Trophoblast cell (in vitro differentiated cells and primary cell): Measurements from ENCODE around the gene TBC1D22A.

Experiments used
- DNase-seq, 2 donors: peaks; one replicate each; pipeline ENCODE4 v3.0.0-alpha.2; 2016
- H2AFZ ChIP-seq: 2 replicates; pipeline ENCODE4 v1.6.1; 2013; ENCODE audit warnings: low read length, moderate library complexity, mild to moderate bottlenecking; ENCODE audit not compliant: insufficient read depth, poor library complexity
- H2AK5ac ChIP-seq: 2 replicates; pipeline ENCODE4 v1.6.1; 2013; ENCODE audit warnings: mild to moderate bottlenecking, low read length
- H2BK120ac ChIP-seq: 2 replicates; pipeline ENCODE4 v1.6.1; 2013; ENCODE audit warnings: low read length, mild to moderate bottlenecking, moderate library complexity; ENCODE audit not compliant: insufficient read depth, poor library complexity
- H2BK12ac ChIP-seq: 2 replicates; pipeline ENCODE4 v1.6.1; 2013; ENCODE audit warnings: mild to moderate bottlenecking, low read length, moderate library complexity
- H2BK5ac ChIP-seq: 2 replicates; pipeline ENCODE4 v1.6.1; 2013; ENCODE audit warnings: low read length, low read depth, moderate library complexity, mild to moderate bottlenecking; ENCODE audit not compliant: poor library complexity
- H3K14ac ChIP-seq: 2 replicates; pipeline ENCODE4 v1.6.1; 2013; ENCODE audit warnings: mild to moderate bottlenecking, low read length
- H3K18ac ChIP-seq: 2 replicates; pipeline ENCODE4 v1.6.1; 2013; ENCODE audit warnings: mild to moderate bottlenecking, low read length
- H3K23ac ChIP-seq: 2 replicates; pipeline ENCODE4 v1.6.1; 2013; ENCODE audit warnings: low read length
- H3K27ac ChIP-seq: 2 replicates; pipeline ENCODE4 v1.5.1; 2013; ENCODE audit warnings: low read depth, mild to moderate bottlenecking, inconsistent platforms, low read length, moderate library complexity
- H3K27me3 ChIP-seq: 2 replicates; pipeline ENCODE4 v1.6.1; 2013; ENCODE audit warnings: inconsistent platforms, mild to moderate bottlenecking, low read length, moderate library complexity; ENCODE audit not compliant: insufficient read depth
- H3K36me3 ChIP-seq, 2 experiments: 1 replicate in 1 of 2; 2 replicates in 1 of 2; pipeline ENCODE4 v1.6.1; 2013; ENCODE audit warnings: low read length in 2 of 2, mild to moderate bottlenecking in 2 of 2, moderate library complexity in 1 of 2; ENCODE audit not compliant: insufficient read depth in 2 of 2, control insufficient read depth in 1 of 2
- H3K4ac ChIP-seq: 2 replicates; pipeline ENCODE4 v1.6.1; 2013; ENCODE audit warnings: low read depth, mild to moderate bottlenecking, low read length, moderate library complexity
- H3K4me1 ChIP-seq, 2 experiments: 1 replicate in 1 of 2; 2 replicates in 1 of 2; pipeline ENCODE4 v1.6.1; 2013; ENCODE audit warnings: low read length in 2 of 2, mild to moderate bottlenecking in 2 of 2, moderate library complexity in 1 of 2; ENCODE audit not compliant: insufficient read depth in 2 of 2, control insufficient read depth in 1 of 2
- H3K4me2 ChIP-seq: 2 replicates; pipeline ENCODE4 v1.6.1; 2013; ENCODE audit warnings: inconsistent platforms, mild to moderate bottlenecking, low read length, moderate library complexity
- H3K4me3 ChIP-seq: 2 replicates; pipeline ENCODE4 v1.5.1; 2013; ENCODE audit warnings: mild to moderate bottlenecking, low read depth, low read length, inconsistent platforms
- H3K79me1 ChIP-seq: one replicate; pipeline ENCODE4 v1.6.1; 2013; ENCODE audit warnings: low read length
- H3K79me2 ChIP-seq: 2 replicates; pipeline ENCODE4 v1.6.1; 2013; ENCODE audit warnings: low read length, mild to moderate bottlenecking; ENCODE audit not compliant: control insufficient read depth, insufficient read depth, poor library complexity
- H3K9ac ChIP-seq: 2 replicates; pipeline ENCODE4 v1.6.1; 2013; ENCODE audit warnings: mild to moderate bottlenecking, low read length
- H3K9me3 ChIP-seq: 2 replicates; pipeline ENCODE4 v1.6.1; 2013; ENCODE audit warnings: low read depth, mild to moderate bottlenecking, control low read depth, inconsistent platforms, low read length; ENCODE audit not compliant: insufficient read depth
- H4K12ac ChIP-seq: 2 replicates; pipeline ENCODE4 v1.6.1; 2013; ENCODE audit warnings: low read depth, mild to moderate bottlenecking, low read length, moderate library complexity
- H4K8ac ChIP-seq: 2 replicates; pipeline ENCODE4 v1.6.1; 2013; ENCODE audit warnings: low read depth, mild to moderate bottlenecking, low read length, moderate library complexity
- H4K91ac ChIP-seq: one replicate; pipeline ENCODE4 v1.6.1; 2013; ENCODE audit warnings: low read depth, mild to moderate bottlenecking, low read length, moderate library complexity
- WGBS: extraction: QIAGEN DNeasy Blood & Tissue Kit; methylation state at CpG from one replicate; pipeline ENCODE4 v1.1.7; 2013; ENCODE audit warnings: missing lambda C conversion rate; ENCODE audit not compliant: insufficient read length, insufficient coverage; ENCODE audit errors: extremely low coverage; 5-methylcytosine and 5-hydroxymethylcytosine counted together

TBC1D22A gene

DNA sequence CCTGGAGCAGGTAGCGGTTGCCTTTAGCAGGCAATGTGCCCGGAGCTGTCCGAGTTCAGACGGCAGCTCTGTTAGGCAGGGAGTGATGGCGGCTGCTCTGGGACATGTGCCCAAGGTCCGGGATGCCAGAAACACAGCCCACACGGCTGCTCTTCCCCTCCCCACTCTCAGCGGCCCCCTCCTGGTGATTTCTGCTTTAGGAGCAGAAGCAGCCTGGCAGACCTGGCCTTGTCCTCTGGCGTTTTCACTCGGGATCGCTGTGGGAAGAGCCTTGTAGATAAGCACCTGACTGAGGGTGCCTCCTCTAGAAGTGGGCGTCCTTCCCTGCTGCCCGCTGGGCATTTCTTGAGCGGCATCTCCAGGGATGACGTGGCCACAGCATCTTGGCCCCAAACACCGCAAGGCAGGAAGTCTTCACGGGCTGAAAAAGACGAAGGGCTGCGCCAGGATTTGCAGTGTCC is 392.2 kb downstream of the TBC1D22A start:
- H3K23ac ChIP-seq: no peak overlapping the region
- no peaks in the 10 kb centered on the region for H3K79me2 ChIP-seq
- no peak overlapping the region for H3K4ac ChIP-seq
- DNase-seq: no peak
- H2AFZ ChIP-seq: no peak overlapping the region
- no peak overlapping the region for H2BK120ac ChIP-seq
- H4K8ac ChIP-seq: no peak overlapping the region
- no peaks in the 10 kb centered on the region for H3K27me3 ChIP-seq
- peaks cover 2% of the 10 kb centered on the region for H3K9me3 ChIP-seq
- H3K4me2 ChIP-seq: no peak overlapping the region
- no peak overlapping the region for H4K12ac ChIP-seq
- H3K4me3 ChIP-seq: no peak overlapping the region
- no CpG with 5 or more reads among the region's 19 CpGs for WGBS
- no peak overlapping the region for H3K9ac ChIP-seq
- H3K27ac ChIP-seq: no peak overlapping the region
- no peak overlapping the region for H4K91ac ChIP-seq
- H3K18ac ChIP-seq: no peak overlapping the region
- no peak overlapping the region for H2BK12ac ChIP-seq
- H2AK5ac ChIP-seq: no peak overlapping the region
- peaks cover 0 to 10% of the 10 kb centered on the region in 2 experiments for H3K36me3 ChIP-seq
- H2BK5ac ChIP-seq: no peak overlapping the region
- peaks cover 3% of the 10 kb centered on the region for H3K79me1 ChIP-seq
- H3K14ac ChIP-seq: no peak overlapping the region
- peaks cover 8 to 10% of the 10 kb centered on the region in 2 experiments for H3K4me1 ChIP-seq

DNA sequence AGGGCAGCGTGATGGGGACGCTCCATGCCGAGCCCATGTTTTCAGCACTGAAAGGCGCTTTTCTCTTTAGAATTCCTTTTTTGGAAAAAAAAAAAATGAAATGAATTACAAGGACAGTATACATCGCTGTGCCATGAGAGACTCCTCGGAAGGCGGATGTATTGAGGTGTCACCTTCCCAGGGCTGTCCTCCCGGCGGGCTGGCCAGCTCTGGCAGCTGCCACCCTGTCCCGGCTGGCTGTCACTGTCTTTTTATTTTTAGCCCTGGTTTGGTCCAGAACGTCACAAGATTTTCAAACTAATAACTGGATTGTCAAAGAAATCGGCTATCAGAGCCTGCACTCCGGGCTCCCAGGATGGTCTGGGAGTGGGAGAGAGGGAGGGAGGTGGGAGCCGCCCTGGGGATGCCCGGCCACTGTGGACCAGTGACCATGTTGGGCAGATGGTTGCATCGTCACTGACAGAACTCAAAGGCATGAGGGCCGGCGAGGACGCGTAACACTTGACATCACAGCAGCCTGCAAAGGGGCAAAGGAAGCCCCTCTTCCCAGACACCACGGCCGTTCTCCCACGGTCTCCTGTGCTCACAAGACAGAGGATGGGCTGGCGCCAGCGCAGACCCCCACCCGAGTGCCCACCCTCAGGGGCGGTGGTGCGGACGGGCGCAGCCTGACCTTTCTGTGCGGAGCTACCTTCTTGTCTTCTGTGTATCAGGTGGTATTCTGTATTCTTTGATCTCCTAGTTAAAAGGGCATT is 392.9 kb downstream of the TBC1D22A start:
- Histone ChIP-seq H2AFZ (no peak overlapping the region), H3K79me1 (peaks cover 3% of the 10 kb centered on the region), H3K4me2 (no peak overlapping the region), H2AK5ac (no peak overlapping the region), H3K27ac (no peak overlapping the region), H3K14ac (no peak overlapping the region), H3K18ac (no peak overlapping the region), H3K79me2 (no peaks in the 10 kb centered on the region), H3K27me3 (no peaks in the 10 kb centered on the region), H3K4me3 (no peak overlapping the region), H4K12ac (no peak overlapping the region), H4K8ac (no peak overlapping the region), H3K4ac (no peak overlapping the region), H3K4me1 (peaks cover 8 to 10% of the 10 kb centered on the region in 2 experiments), H3K9me3 (peaks cover 4% of the 10 kb centered on the region), H2BK12ac (no peak overlapping the region), H3K36me3 (peaks cover 0 to 10% of the 10 kb centered on the region in 2 experiments), H3K23ac (no peak overlapping the region), H4K91ac (no peak overlapping the region), H2BK120ac (no peak overlapping the region), H2BK5ac (no peak overlapping the region), H3K9ac (no peak overlapping the region)
- no peak for DNase-seq
- no CpG with 5 or more reads among the region's 31 CpGs for WGBS

DNA sequence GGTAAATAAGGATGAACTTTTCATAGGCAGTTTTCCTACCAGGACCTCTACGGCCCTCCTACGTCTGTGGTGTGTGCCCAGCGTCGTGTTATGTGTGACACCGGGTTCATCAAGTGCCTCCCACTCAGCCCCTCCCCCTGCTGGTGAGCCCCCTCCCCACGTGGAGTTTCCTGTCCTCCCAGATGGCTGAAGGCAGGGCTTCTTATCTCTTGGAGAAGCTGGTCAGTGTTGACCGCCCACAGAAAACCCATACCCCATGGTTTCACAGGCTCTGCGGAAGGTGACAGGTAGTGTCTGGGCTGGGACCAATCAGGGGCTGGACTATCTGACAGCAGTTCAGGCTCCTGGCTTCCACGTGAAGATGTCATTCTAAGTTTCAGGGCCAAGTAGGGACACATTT is 393.5 kb downstream of the TBC1D22A start:
- H2BK12ac ChIP-seq: no peak overlapping the region
- peaks cover 4% of the 10 kb centered on the region for H3K9me3 ChIP-seq
- H3K4me3 ChIP-seq: no peak overlapping the region
- H3K14ac ChIP-seq: no peak overlapping the region
- peaks cover 7 to 9% of the 10 kb centered on the region in 2 experiments for H3K4me1 ChIP-seq
- no peak overlapping the region for H3K9ac ChIP-seq
- H4K91ac ChIP-seq: no peak overlapping the region
- H2AK5ac ChIP-seq: no peak overlapping the region
- WGBS: no CpG with 5 or more reads among the region's 9 CpGs
- no peak overlapping the region for H2BK5ac ChIP-seq
- H4K12ac ChIP-seq: no peak overlapping the region
- DNase-seq: no peak
- peaks cover 3% of the 10 kb centered on the region for H3K79me1 ChIP-seq
- H3K27ac ChIP-seq: no peak overlapping the region
- no peak overlapping the region for H2BK120ac ChIP-seq
- H2AFZ ChIP-seq: no peak overlapping the region
- no peak overlapping the region for H3K4ac ChIP-seq
- no peaks in the 10 kb centered on the region for H3K79me2 ChIP-seq
- H4K8ac ChIP-seq: no peak overlapping the region
- H3K27me3 ChIP-seq: no peaks in the 10 kb centered on the region
- H3K36me3 ChIP-seq: peaks cover 0 to 10% of the 10 kb centered on the region in 2 experiments
- no peak overlapping the region for H3K4me2 ChIP-seq
- H3K23ac ChIP-seq: no peak overlapping the region
- no peak overlapping the region for H3K18ac ChIP-seq

DNA sequence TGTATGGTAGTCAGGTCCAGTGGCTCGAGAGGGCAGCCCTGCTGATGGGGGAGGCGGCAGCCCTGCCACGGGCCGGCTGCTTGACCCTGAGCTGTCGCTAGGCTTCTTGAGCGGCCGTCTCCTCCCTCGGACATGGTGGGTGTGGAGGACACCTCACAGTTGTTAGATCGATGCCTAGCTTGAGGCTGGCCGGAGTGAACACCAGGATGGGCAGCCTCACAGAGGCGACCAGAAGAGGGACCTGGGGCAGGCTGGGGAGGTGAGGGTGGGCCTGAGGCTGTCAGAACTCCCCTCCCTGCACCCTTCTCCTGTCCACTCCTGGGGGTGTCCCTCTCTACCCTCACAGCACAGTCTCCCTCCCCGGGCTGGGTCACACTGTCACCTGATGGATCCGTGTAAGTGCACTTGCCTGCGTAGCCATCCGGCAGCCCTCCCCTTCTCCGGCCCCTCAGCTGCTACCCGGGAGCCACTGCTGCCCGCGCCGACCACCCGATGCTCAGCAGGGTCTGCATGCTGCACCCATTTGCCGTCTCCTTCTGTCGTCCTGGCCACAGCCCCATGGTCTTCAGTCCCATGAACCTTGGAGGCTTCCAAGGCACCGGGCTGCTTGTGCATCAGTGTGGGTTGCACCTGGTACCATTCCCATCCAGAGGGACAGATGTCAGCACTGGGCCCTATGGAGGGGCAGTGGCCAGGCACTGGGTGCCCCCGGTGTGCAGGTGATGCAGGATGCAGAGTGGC is 394.1 kb downstream of the TBC1D22A start:
- H4K12ac ChIP-seq: no peak overlapping the region
- DNase-seq: no peak
- H3K9ac ChIP-seq: no peak overlapping the region
- H3K4ac ChIP-seq: no peak overlapping the region
- no peak overlapping the region for H2BK120ac ChIP-seq
- H2AFZ ChIP-seq: no peak overlapping the region
- H2BK12ac ChIP-seq: no peak overlapping the region
- H3K79me2 ChIP-seq: no peaks in the 10 kb centered on the region
- no peak overlapping the region for H3K27ac ChIP-seq
- H3K27me3 ChIP-seq: no peaks in the 10 kb centered on the region
- H4K8ac ChIP-seq: no peak overlapping the region
- H3K9me3 ChIP-seq: peaks cover 4% of the 10 kb centered on the region
- H3K79me1 ChIP-seq: no peaks in the 10 kb centered on the region
- H3K18ac ChIP-seq: no peak overlapping the region
- no peak overlapping the region for H3K4me2 ChIP-seq
- peaks cover 4% of the 10 kb centered on the region in 2 experiments for H3K4me1 ChIP-seq
- H2BK5ac ChIP-seq: no peak overlapping the region
- no peak overlapping the region for H4K91ac ChIP-seq
- no peak overlapping the region for H3K4me3 ChIP-seq
- no peak overlapping the region for H3K14ac ChIP-seq
- H3K36me3 ChIP-seq: peaks cover 0 to 10% of the 10 kb centered on the region in 2 experiments
- WGBS: no CpG with 5 or more reads among the region's 25 CpGs
- no peak overlapping the region for H2AK5ac ChIP-seq
- H3K23ac ChIP-seq: no peak overlapping the region
